GM18499 (cell line): Measurements from ENCODE around the gene PTK7.

Experiments used
- ATAC-seq: cut with Tn5 transposase; IDR thresholded peaks from one replicate; pipeline ENCODE4 v1.9.1; 2021; ENCODE audit warnings: moderate number of reproducible peaks; ENCODE audit not compliant: insufficient read depth, unreplicated experiment

PTK7 gene

GRCh38 chr6:43196337-43196736 lies 120.2 kb downstream of the PTK7 start:
- no peak for ATAC-seq

DNA sequence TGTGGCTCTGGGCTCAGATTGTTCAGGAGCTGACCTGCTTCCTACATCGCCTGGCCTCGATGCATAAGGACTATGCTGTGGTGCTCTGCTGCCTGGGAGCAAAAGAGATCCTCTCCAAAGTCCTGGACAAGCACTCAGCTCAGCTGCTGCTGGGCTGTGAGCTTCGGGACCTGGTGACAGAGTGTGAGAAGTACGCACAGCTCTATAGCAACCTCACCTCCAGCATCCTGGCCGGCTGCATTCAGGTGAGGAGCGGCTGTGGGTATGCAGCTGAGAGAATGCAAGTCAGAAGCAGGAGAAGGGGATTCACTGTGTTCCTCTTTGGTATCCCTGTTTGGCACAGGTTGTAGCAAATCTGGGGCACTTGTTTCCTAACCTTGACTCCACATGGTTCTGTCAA lies 123.8 kb downstream of the PTK7 start:
- no peak for ATAC-seq

DNA sequence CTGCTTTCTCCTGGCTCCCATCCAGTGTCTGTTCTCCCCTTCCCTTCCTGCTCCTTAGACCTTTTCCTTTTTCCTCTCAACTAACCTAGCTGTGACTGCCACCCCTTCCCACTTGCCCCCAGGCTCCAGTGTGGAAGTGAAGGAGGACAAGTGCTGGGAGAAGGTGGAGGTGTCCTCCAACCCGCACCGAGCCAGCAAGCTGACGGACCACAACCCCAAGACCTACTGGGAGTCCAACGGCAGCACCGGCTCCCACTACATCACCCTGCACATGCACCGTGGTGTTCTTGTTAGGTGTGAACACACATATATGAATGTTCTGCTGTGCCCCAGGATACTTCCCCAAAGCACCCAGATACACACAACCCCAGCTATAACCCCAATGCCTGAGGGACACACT lies 124.4 kb downstream of the PTK7 start:
- ATAC-seq: no peak

DNA sequence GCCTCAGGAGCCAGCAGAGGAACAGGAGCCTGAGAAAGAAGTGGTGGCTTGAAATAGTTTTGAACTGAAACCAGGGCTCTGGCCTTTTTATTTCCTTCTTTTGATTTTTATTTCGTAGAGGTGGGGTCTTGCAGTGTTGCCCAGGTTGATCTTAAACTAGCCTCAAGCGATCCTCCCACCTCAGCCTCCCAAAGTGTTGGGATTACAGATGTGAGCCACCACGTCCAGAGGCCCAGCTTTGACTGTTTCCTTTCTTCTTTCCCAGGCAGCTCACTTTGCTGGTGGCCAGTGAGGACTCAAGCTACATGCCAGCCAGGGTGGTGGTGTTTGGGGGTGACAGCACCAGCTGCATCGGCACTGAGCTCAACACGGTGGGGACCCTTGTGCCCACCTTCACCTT lies 126.3 kb downstream of the PTK7 start:
- no peak for ATAC-seq

DNA sequence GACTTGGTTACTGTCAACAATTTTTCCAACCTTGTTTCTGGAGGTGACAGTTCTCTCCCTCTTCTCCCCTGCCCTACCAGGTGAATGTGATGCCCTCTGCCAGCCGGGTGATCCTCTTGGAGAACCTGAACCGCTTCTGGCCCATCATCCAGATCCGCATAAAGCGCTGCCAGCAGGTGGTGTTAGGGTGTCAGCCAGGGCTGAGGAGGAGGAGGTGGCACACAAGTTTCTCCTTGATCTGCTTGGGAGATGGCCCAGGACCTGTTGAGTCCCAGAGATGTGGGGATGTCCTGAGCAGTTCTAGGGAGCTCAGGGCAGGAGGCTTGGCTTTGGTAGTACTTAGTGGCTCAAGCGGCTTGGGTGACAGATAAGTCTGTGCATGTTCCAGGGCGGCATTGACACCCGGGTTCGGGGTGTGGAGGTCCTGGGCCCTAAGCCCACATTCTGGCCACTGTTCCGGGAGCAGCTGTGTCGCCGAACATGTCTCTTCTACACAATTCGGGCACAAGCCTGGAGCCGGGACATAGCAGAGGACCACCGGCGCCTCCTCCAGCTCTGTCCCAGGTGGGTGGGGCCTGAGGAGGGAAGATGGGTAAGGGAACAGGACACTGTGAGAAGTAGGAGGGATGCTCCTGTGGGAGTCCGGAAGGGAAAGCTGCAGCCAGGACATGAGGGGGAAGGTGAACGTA lies 127.1 kb downstream of the PTK7 start:
- no peak for ATAC-seq

DNA sequence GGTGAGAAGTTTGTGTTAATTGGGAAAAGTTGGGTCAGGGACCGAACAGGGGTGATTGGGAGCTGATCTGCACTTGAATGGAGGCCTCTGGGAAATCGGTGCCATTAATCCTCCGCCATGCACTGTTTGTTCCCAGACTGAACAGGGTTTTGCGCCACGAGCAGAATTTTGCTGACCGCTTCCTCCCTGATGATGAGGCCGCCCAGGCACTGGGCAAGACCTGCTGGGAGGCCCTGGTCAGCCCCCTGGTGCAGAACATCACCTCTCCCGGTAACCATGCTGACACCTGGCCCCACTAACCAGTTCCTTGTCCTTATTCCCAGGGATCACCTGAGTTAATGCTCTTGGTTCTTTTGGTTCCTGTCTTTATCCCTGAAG lies 127.6 kb downstream of the PTK7 start:
- ATAC-seq: no peak

DNA sequence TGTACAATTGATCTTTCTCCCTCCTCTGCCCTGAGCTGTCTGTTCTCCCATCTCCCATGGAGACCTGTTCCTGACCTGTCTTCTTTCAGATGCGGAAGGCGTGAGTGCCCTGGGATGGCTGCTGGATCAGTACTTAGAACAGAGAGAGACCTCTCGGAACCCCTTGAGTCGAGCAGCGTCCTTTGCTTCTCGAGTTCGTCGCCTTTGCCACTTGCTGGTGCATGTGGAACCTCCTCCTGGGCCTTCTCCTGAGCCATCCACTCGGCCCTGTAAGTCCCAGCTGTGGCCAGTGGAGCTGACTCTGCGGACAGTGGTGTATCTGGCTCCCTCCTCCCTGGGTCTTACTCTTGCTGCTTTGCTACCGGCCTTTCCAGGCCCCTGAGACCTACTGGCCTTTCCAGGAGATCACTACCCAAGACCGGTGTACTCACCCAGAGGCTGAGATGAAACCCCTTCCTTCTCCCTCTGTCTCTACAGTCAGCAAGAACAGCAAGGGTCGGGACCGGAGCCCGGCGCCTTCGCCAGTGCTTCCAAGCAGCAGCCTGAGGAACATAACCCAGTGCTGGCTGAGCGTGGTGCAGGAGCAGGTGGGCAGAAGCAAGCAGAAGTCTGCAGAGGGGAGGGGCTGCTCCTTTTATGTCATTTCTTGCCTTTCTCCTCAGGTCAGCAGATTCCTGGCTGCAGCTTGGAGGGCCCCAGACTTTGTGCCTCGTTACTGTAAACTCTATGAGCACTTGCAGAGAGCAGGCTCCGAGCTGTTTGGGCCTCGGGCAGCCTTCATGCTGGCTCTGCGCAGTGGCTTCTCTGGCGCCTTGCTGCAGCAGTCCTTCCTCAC lies 128.4 kb downstream of the PTK7 start:
- ATAC-seq: no peak

DNA sequence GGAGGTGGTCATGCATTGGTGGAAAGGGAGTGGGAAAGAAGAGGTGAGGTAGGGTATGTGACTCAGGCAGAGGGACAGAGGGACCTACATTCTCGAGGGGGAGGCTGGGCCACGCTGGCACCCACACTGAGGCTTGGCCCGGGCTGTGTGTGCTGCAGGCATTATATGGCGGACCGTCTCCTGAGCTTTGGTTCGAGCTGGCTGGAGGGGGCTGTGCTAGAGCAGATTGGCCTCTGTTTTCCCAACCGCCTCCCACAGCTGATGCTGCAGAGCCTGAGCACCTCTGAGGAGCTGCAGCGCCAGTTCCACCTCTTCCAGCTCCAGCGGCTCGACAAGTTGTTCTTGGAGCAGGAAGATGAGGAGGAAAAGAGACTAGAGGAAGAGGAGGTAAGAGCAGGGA lies 129.7 kb downstream of the PTK7 start:
- no peak for ATAC-seq

- ATAC-seq: no peak
These were observed 131.2 kb downstream of the PTK7 start for GRCh38 chr6:43207286-43207685.
